GM15510 (cell line): ENCODE results near the gene SAFB2.

Source experiments
- POLR2A ChIP-seq: IDR thresholded peaks from 3 replicates; pipeline ENCODE4 v1.6.1; 2011; ENCODE audit warnings: borderline replicate concordance; ENCODE audit not compliant: insufficient read length; ENCODE audit errors: extremely low read depth

Gene SAFB2

GRCh38 chr19:5586300-5587070 lies 36.1 kb downstream of the SAFB2 start:
- TF ChIP-seq POLR2A = no peak

- TF ChIP-seq POLR2A = no peak
These were observed 36.9 kb downstream of the SAFB2 start for GRCh38 chr19:5585461-5586299.

- no peak for TF ChIP-seq POLR2A
These were observed 42.4 kb downstream of the SAFB2 start for GRCh38 chr19:5580161-5580571.

- no peak for TF ChIP-seq POLR2A
These were observed 42.9 kb downstream of the SAFB2 start for GRCh38 chr19:5579697-5580096.

- TF ChIP-seq POLR2A = no peak
These were observed 43.3 kb downstream of the SAFB2 start for GRCh38 chr19:5579286-5579685.

GRCh38 chr19:5578097-5578846 lies 44.3 kb downstream of the SAFB2 start:
- TF ChIP-seq POLR2A = no peak

- TF ChIP-seq POLR2A = no peak
These were observed 47.0 kb downstream of the SAFB2 start for GRCh38 chr19:5575590-5575989.

GRCh38 chr19:5572556-5573286 lies 49.9 kb downstream of the SAFB2 start:
- no peak for TF ChIP-seq POLR2A

- TF ChIP-seq POLR2A = no peak
These were observed 50.8 kb downstream of the SAFB2 start for GRCh38 chr19:5571777-5572176.

GRCh38 chr19:5567970-5568407 lies 54.6 kb downstream of the SAFB2 start:
- TF ChIP-seq POLR2A = no peak

GRCh38 chr19:5567360-5567969 lies 55.1 kb downstream of the SAFB2 start, which contains the start of gene TINCR:
TINCR (minus strand) TSS chr19:5567953.
- TF ChIP-seq POLR2A = no peak

- TF ChIP-seq POLR2A = no peak
These were observed 57.6 kb downstream of the SAFB2 start for GRCh38 chr19:5564930-5565329.

GRCh38 chr19:5563935-5564612 lies 58.5 kb downstream of the SAFB2 start:
- no peak for TF ChIP-seq POLR2A
